KG1 (cell line): ENCODE measurements around the gene IGHMBP2.
"Not testable (repeated sequence)": the region's sequence is repeated elsewhere in the genome, so short reads cannot be mapped to it uniquely, and the experiment has no call there.

Source experiments
- DNase-seq: peaks from one replicate; lab custom pipeline; 2025; lab: John Stamatoyannopoulos, UW

IGHMBP2 gene

GRCh38 chr11:68961245-68961644 lies 57.6 kb downstream of the IGHMBP2 start:
- no peak for DNase-seq

- DNase-seq: no peak
These were observed 59.0 kb downstream of the IGHMBP2 start for GRCh38 chr11:68962527-68963250.

- DNase-seq: no peak
These were observed 60.1 kb downstream of the IGHMBP2 start for GRCh38 chr11:68963779-68964178.

GRCh38 chr11:68965901-68966853 lies 62.5 kb downstream of the IGHMBP2 start:
- DNase-seq: no peak

- no peak for DNase-seq
These were observed 63.4 kb downstream of the IGHMBP2 start for GRCh38 chr11:68966894-68967780.

- no peak for DNase-seq
These were observed 64.9 kb downstream of the IGHMBP2 start for GRCh38 chr11:68968306-68969250.

- no peak for DNase-seq
These were observed 65.7 kb downstream of the IGHMBP2 start for GRCh38 chr11:68969386-68969785.

GRCh38 chr11:68970921-68971636 lies 67.4 kb downstream of the IGHMBP2 start:
- DNase-seq: no peak

- DNase-seq: no peak
These were observed 69.5 kb downstream of the IGHMBP2 start for GRCh38 chr11:68973219-68973618.

GRCh38 chr11:68973706-68974105 lies 70.0 kb downstream of the IGHMBP2 start:
- not testable (repeated sequence) for DNase-seq

- no peak for DNase-seq
These were observed 70.9 kb downstream of the IGHMBP2 start for GRCh38 chr11:68974421-68975194.

- DNase-seq: no peak
These were observed 72.4 kb downstream of the IGHMBP2 start for GRCh38 chr11:68976095-68976494.

GRCh38 chr11:68976563-68976962 lies 72.9 kb downstream of the IGHMBP2 start:
- DNase-seq: no peak

- no peak for DNase-seq
These were observed 74.3 kb downstream of the IGHMBP2 start for GRCh38 chr11:68977781-68978625.

GRCh38 chr11:68978626-68978930 lies 74.9 kb downstream of the IGHMBP2 start:
- no peak for DNase-seq

- no peak for DNase-seq
These were observed 75.4 kb downstream of the IGHMBP2 start for GRCh38 chr11:68978931-68979594.

GRCh38 chr11:68979931-68980775 lies 76.5 kb downstream of the IGHMBP2 start:
- no peak for DNase-seq
